GM18499 (cell line): Measurements from ENCODE around the gene ACADL.
"Not testable (repeated sequence)": the region's sequence is repeated elsewhere in the genome, so short reads cannot be mapped to it uniquely, and the experiment has no call there.

Source experiments
- ATAC-seq: cut with Tn5 transposase; IDR thresholded peaks from one replicate; pipeline ENCODE4 v1.9.1; 2021; ENCODE audit warnings: moderate number of reproducible peaks; ENCODE audit not compliant: insufficient read depth, unreplicated experiment

The ACADL gene

DNA sequence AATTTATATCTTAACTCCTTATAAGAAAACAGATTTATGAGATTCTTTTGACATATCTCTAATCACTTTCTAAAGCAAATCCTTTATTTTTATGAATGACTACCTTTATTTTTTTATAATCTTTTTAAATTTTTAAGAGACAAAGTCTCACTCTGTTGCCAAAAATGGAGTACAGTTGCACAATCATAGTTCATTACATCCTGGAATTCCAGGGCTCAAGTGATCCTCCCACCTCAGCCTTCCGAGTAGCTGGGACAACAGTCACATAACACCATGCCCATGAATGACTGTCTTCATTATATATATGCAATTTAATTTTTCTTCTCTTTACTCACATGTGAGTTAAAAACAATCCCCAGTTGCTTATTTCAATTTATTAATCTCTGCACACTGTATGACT lies 21.7 kb downstream of the ACADL start:
- no peak for ATAC-seq

DNA sequence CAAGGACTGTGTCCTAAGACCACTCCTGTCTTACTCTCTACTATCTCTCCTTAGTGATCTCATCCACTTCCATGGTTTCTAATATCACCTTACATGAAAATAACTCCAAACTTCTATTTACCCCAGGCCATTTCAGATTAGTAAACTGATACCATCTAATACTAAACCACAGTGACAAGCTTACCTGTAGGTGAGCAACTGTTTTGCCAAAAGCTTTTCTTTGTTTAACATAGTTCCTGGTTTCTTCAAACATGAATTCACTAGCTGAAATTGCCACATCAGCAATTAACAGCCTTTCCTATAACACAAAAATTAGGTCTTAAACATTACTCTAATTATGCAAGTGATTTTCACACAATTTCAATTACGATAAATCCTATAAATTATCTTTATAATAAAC lies 22.1 kb downstream of the ACADL start:
- ATAC-seq, result no peak

DNA sequence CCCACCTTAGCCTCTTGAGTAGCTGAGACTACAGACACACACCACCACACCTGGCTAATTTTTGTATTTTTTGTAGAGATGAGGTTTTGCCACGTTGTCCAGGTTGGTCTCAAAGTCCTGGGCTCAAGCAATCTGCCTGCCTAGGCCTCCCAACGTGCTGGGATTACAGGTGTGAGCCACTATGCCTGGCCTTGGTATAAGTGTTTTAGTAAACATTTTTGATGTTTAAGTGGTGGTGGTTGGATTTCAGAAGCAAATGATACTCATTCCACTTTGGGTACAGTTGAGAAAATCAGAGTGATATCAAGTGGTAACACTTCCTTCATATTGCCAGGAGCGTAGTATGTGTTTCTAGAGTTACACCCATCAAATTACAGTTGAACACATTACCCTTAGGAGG lies 25.4 kb downstream of the ACADL start:
- no peak for ATAC-seq

DNA sequence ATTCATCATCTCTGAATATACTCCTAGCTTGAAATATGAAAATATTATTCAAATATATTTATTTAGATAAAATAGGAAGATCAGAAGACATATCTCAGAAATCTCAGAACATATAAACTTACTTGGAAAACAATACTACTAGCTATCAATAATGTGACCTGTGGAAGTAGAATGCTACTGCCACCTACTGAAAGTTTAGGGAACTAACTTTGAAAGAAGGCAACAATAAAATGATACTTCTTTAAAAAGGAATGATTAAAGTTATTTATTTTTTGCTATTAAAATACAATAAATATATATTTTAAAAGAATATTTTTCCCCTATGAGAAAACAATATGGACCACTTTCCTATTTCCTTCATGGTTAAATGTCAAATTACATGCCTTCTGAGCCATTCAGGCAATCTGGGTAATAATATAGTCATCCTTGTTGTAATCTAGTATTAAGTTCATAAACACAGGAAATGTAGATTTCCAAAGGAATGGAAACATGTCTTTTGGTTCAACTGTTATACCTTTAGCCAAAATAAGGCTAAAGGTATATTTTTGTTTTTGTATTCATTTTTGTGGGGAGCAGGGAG lies 26.0 kb downstream of the ACADL start:
- ATAC-seq, result no peak

DNA sequence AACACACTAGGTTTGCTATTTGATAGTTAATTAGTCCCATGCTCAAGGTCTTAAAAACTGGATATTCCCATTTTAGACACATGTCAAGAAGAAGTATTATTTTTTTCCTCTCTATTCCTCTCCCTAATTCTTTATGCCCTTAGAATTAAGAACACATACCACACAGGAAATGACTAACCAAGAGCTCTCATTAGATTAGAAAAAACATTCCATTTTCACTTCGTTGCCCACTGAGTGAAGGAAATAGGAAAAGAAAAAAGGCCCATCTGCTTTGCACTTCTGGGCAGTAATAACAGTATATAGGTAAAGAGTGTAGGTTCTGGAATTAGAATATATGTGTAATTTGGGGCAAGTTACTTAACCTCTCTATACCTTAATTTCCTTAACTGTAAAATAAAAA lies 26.9 kb downstream of the ACADL start:
- no peak for ATAC-seq

DNA sequence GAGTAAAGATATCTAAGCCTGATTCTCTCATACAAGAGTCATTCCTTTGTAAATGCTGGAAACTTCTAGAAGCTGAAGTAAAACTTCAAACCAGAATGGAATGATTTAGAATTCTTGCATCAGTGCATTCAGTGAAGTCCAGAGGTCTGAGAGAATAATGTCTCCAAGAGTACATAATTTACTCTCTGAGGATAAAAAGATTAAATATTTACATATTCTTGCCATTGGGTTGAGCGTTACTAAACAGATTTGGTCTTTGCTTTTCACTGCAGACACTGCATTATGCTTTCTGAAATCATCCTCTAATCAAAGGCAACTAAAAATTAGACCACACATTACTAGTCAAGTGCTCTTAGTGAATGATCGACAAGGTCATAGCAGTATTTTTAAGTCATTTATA lies 27.5 kb downstream of the ACADL start:
- ATAC-seq, result no peak

DNA sequence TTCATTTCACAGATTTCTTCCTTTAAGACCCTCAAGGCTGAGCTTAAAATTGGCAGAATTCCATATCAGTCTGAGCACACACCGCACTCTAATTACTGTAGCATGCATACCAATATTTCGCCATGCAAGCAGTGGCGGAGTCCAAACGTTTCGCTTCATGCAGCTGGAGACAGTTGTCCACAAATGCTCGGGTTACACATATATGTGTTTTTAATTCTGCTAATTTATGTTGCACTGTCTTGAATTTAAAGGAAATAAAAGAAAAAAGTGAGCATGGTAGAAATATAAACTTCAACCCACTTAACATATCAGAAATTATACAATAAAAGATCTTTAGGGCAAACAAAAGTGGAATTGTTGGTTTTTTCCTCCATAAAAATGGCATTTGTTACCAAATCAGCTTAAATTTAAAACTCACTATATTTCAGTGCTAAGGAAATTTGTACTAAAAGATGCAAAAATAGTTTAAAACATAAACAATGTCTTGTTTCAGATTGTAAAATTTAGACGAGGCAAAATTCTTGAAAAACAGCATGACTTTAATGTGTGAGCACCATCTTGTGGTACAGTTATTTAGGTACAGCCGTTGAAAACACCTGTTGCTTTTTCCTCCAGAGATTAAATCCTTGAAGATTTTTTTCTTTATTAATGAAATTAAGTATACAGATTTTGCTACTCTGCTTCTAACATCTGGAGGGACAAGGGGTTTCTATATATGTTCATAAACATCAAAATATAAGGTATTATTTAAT lies 30.0 kb downstream of the ACADL start:
- ATAC-seq, result no peak

DNA sequence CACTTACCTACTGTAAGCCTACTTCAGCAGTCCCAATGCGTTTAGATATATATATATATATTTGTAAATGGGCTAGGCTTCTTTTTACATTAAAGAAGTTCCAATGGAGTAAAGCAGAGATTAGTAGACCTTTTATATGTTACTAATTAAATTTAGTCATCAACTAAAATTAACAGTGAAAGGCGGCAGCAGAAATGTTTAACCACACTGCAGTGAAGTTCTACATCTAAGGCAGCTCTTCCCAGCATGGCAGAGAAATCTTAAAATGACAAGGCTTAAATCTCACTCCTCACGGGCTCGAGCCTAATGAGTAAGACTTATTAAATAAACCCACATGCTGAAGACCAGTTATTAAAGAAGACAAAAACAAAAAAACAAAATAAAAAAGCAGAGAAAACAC lies 34.9 kb downstream of the ACADL start:
- ATAC-seq, result no peak

DNA sequence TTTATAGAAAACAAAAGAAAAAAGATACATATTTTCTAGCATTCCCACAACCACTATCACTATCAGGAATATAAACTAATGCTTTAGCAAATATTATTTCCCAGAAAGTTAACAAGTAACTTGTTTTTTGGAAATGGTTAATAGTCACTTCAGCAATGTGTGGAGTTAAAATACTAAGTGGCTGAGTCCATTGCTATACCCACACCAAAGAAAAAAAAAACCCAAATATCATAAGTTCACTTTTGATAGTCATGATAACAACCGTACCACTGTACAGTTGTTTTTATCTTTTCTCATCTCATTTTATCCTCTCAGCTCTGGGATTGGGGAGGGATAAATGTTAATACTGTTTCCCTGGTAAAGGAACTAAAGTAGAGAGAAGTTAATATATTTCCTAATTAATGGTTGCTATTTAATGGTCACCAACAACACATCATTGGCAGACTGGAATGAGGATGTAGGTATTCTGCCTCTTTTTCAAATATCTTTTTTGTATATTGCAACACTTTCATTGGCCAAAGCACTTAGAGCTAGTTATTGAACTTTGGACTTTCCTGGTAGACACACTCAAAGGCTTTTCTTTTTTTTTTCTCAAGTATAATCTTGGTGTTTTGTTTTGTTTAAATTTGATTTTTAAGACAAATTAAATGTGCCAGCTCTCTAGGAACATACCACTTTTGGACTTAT lies 35.7 kb downstream of the ACADL start:
- ATAC-seq, result no peak

DNA sequence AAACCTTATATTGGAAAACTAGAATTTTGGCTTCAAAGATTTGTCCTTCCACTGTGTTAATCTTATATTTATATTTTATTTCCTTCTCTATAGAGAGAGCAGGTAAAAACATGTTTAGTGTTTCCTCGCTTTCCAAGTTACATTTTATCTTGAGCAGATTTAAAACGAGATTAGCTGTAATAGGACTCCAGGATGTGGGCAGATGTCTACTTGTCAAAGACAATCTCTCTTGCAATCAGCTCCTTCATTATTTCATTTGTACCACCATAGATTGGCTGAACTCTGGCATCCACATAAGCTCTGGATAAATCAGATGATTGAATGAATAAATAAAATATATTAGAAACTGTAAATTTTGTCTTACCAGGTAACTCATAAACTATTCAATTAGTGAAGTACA lies 36.5 kb downstream of the ACADL start:
- ATAC-seq, result no peak

DNA sequence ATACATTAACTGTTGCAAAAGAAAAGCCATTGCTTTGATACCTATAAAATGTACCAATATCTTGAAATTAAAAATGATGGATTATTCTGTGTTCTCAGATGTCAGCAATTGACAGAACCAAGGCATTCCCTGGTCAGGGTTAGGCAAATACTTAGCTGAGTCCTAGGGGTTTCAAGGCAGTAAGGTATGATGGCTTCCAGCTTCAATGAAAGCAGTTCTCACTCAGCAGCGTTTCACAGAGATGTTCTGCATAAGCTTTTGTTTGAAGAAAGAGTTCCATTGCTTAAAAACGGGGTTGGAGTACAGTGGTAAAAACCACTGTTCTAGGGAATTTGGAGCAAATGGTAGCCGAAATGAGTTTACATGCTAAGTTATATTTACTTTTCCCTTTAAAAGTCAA lies 37.1 kb downstream of the ACADL start:
- ATAC-seq, result no peak

DNA sequence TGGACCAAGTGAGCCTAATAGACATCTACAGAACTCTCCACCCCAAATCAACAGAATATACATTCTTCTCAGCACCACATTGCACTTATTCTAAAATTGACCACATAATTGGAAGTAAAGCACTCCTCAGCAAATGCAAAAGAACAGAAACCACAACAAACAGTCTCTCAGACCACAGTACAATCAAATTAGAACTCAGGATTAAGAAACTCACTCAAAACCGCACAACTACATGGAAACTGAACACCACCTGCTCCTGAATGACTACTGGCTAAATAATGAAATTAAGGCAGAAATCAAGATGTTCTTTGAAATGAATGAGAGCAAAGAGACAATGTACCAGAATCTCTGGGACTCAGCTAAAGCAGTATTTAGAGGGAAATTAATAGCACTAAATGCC lies 41.3 kb downstream of the ACADL start:
- not testable (repeated sequence) for ATAC-seq

DNA sequence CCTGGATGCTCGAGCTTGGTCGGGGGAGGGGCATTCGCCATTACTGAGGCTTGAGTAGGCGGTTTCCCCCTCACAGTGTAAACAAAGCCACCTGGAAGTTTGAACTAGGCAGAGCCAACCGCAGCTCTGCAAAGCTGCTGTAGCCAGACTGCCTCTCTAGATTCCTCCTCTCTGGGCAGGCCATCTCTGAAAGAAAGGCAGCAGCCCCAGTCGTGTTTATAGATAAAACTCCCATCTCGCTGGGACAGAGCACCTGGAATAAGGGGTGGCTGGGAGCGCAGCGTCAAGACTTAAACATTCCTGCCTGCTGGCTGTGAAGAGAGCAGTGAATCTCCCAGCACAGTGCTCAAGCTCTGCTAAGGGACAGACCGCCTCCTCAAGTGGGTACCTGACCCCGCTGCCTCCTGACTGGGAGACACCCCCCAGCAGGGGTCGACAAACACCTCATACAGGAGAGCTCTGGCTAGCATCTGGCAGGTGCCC lies 43.6 kb downstream of the ACADL start:
- not testable (repeated sequence) for ATAC-seq

DNA sequence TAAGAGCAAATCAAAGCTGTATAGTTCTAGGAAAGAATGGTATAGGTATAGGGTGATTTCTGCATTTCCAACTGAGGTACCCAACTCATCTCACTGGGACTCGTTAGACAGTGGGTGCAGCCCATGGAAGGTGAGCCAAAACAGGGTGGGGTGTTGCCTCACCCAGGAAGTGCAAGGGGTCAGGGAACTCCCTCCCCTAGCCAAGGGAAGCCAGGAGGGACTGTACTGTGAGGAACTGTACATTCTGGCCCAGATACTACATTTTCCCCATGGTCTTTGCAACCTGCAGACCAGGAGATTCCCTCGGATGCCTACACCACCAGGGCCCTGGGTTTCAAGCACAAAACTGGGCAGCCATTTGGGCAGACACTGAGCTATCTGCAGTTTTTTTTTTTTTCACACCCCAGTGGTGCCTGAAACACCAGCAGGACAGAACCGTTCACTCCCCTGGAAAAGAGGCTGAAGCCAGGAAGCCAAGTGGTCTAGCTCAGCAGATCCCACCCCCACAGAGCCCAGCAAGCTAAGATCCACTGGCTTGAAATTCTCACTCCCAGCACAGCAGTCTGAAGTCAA lies 44.1 kb downstream of the ACADL start:
- not testable (repeated sequence) for ATAC-seq

DNA sequence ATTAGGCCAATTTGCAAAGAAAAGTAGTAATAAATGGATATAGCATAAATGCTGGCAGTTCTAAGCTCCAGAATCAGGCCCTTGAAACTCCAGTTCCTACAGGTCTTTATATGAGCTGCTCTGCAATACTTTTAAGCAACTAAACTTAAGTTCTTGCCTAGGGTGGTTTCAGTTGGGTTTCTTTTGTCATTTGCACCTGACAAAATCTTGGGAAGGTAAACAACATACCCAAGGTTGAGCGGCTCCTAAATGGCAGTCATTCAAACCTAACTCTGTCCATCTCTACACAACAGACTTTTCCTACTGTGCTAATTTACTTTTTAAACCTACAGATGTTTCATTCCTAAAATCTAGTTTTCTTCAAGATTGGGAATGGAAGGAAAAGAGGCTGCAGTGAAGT lies 44.8 kb downstream of the ACADL start:
- no peak for ATAC-seq

DNA sequence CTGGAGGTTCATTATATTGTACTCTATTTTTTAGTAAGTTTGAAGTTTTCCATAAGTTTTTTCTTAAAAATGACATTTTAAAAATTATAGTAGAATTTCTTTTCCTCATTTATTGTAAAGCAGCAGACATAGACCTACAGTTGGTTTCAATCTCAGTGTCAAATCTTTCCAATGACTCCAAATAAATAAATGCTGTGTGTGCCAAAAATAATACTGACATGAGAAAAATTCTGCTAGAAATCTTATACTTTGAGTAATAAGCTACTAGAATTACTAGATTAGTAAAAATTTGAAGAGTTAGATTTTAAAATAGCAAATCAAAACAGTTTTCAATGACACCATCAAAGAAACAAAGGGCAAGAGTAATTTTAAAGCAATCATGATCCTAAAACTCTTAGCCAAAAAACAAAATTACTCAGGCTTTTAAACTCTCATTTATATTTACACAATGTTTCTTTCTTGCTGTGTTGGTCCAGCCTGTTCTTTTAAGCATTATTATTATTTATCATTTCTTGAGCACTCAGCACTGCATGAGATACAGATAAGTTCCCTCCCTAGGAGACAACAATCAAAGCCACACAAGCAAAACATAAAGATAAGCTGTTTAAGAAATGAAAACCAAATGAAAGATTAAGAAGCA lies 45.8 kb downstream of the ACADL start:
- ATAC-seq, result no peak

DNA sequence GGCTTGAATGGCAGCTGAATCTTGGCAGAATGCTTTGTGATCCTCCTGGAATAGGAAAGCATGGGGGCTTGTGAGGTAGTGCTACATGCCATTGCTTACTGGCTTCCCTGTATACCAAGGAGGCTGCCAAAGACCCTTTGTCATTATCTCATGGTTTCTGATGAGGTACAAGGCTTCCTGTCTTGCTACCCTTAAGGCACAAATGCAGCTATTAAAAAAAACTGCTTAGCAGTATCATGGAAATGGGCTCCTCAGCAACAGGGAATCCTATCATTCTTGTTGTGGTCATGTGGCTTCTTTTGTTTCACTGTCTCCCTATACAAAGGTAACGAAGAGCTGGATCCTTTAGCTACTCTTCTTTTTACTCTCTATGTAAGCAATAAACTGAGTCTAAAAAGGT lies 47.5 kb downstream of the ACADL start:
- no peak for ATAC-seq

DNA sequence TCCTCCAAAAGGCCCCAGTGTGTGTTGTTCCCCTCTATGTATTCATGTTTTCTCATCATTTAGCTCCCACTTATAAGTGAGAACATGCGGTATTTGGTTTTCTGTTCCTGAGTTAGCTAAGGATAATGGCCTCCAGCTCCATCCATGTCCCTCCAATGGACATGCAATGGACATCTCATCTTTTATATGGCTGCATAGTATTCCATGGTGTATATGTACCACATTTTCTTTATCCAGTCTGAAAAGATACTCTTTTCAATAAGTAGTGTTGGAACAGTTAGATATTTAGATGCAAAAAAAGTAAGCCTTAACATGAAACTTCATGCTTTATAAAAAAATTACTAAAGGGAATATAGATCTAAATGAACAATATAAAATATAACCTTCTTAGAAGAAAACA lies 48.1 kb downstream of the ACADL start:
- ATAC-seq, result not testable (repeated sequence)

DNA sequence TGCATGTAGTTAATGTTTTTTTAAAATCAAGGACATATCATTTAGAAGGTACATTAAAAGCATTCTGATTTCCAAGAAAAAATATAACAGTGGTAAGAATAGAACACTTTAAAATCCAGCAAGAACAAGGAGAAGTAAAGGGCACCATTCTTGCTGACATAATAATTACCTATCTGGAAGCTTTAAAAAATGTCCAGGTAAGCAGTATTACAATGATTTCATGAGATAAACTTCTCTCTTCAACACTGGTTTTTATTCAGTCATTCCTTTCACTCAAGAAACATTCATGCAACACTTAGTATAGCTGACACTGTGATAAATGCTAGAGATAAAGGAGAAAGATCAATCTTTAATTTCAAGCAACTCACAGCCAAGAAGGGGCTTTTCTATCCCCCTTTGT lies 51.2 kb downstream of the ACADL start:
- no peak for ATAC-seq

DNA sequence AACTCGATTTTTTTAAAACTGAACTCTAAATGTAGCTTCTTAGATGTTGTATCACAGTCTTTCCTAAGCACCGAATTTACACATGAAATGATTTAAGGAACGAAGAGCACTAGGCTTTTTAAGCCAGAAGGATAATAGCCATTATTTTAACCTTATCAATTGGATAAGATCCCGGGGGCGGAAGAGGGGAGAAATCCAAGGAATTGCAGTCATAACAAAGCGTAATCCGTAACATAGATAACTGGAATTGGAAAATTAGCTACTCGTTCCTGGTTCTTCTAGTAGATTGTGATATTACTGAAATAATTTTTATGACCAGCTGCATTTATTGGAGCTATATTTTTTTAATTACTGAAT lies 53.0 kb downstream of the ACADL start:
- ATAC-seq, result no peak
